Measurements from ENCODE around the gene KCNJ3.

DNA sequence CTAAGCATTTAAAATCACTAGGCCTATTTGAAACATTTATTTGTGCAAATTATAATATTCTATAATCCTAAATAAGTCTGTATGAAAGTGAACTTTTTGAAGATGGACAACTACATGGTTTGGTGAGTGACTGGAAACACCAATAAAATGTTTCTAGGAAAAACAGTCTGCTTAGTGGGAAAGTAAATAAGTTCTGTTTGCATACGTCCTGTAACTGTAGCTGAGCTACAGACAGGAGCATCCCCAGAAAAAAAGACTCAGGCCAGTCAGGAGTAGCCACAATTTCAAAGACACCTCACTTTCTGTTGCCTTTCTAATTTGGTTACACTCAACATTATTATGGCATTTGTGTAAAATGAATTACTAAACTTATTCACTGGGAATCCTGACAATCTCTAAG is 28.4 kb upstream of the KCNJ3 start:
- TF ChIP-seq, protein P1, sequence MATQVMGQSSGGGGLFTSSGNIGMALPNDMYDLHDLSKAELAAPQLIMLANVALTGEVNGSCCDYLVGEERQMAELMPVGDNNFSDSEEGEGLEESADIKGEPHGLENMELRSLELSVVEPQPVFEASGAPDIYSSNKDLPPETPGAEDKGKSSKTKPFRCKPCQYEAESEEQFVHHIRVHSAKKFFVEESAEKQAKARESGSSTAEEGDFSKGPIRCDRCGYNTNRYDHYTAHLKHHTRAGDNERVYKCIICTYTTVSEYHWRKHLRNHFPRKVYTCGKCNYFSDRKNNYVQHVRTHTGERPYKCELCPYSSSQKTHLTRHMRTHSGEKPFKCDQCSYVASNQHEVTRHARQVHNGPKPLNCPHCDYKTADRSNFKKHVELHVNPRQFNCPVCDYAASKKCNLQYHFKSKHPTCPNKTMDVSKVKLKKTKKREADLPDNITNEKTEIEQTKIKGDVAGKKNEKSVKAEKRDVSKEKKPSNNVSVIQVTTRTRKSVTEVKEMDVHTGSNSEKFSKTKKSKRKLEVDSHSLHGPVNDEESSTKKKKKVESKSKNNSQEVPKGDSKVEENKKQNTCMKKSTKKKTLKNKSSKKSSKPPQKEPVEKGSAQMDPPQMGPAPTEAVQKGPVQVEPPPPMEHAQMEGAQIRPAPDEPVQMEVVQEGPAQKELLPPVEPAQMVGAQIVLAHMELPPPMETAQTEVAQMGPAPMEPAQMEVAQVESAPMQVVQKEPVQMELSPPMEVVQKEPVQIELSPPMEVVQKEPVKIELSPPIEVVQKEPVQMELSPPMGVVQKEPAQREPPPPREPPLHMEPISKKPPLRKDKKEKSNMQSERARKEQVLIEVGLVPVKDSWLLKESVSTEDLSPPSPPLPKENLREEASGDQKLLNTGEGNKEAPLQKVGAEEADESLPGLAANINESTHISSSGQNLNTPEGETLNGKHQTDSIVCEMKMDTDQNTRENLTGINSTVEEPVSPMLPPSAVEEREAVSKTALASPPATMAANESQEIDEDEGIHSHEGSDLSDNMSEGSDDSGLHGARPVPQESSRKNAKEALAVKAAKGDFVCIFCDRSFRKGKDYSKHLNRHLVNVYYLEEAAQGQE (IDR thresholded peaks at IDR 0.05; ENCODE audit: insufficient read depth in 1 of 2, low read depth in 2 of 2, low read length in 1 of 2) = no peak
- TF ChIP-seq SIN3A (IDR thresholded peaks at IDR 0.05; ENCODE audit: borderline replicate concordance, insufficient read depth, low read depth, low read length) = no peak
- no peak for TF ChIP-seq CTCF (IDR thresholded peaks at IDR 0.05)
- TF ChIP-seq POLR2AphosphoS5 (IDR thresholded peaks at IDR 0.05; ENCODE audit: low read depth, low read length) = no peak
